Breast epithelium (tissue), 4 donors: Measurements from ENCODE around the gene ADAMTS5. TPM values are rescaled to one million over a fixed set of nuclear protein-coding genes. Genes with fewer than 3 reads are reported as not detected.

ENCODE experiments used
- DNase-seq, 2 donors: peaks; one replicate each; pipeline ENCODE4 v3.0.0-alpha.2; 2019; ENCODE audit warnings: low spot score in 2 of 2
- H3K27ac ChIP-seq, 2 donors: fragments of 200-600 bp; sonication (generic) in 1 of 2; one replicate each; pipeline ENCODE4 v1.5.1; 2016 to 2019; ENCODE audit warnings: mild to moderate bottlenecking in 1 of 2
- H3K27me3 ChIP-seq, 2 donors: fragments of 200-600 bp; sonication (generic) in 1 of 2; one replicate each; pipeline versions ENCODE4 v1.5.1 to v1.6.0; 2017 to 2019; ENCODE audit warnings: control low read depth in 1 of 2, mild to moderate bottlenecking in 1 of 2
- H3K36me3 ChIP-seq: fragments of 200-600 bp; one replicate; pipeline ENCODE4 v1.5.1; 2019
- H3K4me1 ChIP-seq, 2 donors: fragments of 200-600 bp; sonication (generic); one replicate each; pipeline ENCODE4 v1.5.1; 2016 to 2019; ENCODE audit warnings: control low read depth in 1 of 2
- H3K4me3 ChIP-seq, 3 donors: fragments of 200-600 bp; sonication (generic); 1 replicate in 2 of 3; 2 replicates in 1 of 3; pipeline ENCODE4 v1.5.1; 2016 to 2019; ENCODE audit warnings: mild to moderate bottlenecking in 3 of 3, moderate library complexity in 2 of 3
- H3K9me3 ChIP-seq, 2 donors: fragments of 200-600 bp; sonication (generic) in 1 of 2; one replicate each; pipeline ENCODE4 v1.5.1; 2016 to 2019; ENCODE audit warnings: control low read depth in 1 of 2
- POLR2A ChIP-seq: fragments of 450-650 bp; IDR thresholded peaks from one replicate; pipeline ENCODE4 v1.6.1; 2016; ENCODE audit warnings: antibody characterized with exemption, mild to moderate bottlenecking, moderate library complexity
- POLR2AphosphoS5 ChIP-seq, 3 donors: sonication (generic); formaldehyde crosslinking; IDR thresholded peaks; one replicate each; pipeline ENCODE4 v1.6.1; 2017; ENCODE audit warnings: antibody characterized with exemption in 3 of 3
- intact Hi-C: fragments of 100-400 bp; cut with DNase I; formaldehyde crosslinking; loops from one replicate; pipeline ENCODE4 v1.15.1; 2023; ENCODE audit warnings: low total_unique reads
- total RNA-seq, 3 donors: library from RNA; depleted of rRNA; stranded (reverse); fragments of >200 nt; gene quantifications; one replicate each; pipeline ENCODE4 v1.1.0, GENCODE V29; 2016
- TF ChIP-seq, protein P1 (sequence below), 3 donors: fragments of 450-650 bp; IDR thresholded peaks; one replicate each; pipeline ENCODE4 v1.5.1; 2016 to 2017; ENCODE audit warnings: antibody characterized with exemption in 3 of 3, mild to moderate bottlenecking in 3 of 3, moderate library complexity in 3 of 3

ADAMTS5 gene
- total RNA-seq, 3 donors from 2014 or later, result 14.8 to 89.3 (median 34.4) TPM

DNA sequence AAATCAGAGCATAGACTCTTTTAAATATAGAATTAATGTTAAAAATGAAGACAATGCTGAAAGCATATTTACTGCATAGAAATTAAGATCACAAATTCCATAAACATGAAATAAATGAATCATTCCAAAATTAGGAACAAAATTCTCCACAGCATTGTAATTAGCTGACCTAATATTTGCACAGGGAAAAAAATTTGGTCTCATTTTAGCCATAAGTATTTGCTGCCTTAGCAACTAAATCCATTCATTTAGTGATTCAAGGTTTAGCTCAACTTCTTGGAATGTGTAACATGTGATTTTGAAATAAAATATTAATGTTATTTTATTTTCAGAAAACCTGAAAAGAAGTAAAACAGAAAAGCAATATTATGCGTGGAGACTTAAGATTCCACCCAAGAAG lies 25.5 kb downstream of the ADAMTS5 start:
- TF ChIP-seq POLR2AphosphoS5 (IDR thresholded peaks at IDR 0.05) (no peak), POLR2A (no peak)
- TF ChIP-seq, protein P1, sequence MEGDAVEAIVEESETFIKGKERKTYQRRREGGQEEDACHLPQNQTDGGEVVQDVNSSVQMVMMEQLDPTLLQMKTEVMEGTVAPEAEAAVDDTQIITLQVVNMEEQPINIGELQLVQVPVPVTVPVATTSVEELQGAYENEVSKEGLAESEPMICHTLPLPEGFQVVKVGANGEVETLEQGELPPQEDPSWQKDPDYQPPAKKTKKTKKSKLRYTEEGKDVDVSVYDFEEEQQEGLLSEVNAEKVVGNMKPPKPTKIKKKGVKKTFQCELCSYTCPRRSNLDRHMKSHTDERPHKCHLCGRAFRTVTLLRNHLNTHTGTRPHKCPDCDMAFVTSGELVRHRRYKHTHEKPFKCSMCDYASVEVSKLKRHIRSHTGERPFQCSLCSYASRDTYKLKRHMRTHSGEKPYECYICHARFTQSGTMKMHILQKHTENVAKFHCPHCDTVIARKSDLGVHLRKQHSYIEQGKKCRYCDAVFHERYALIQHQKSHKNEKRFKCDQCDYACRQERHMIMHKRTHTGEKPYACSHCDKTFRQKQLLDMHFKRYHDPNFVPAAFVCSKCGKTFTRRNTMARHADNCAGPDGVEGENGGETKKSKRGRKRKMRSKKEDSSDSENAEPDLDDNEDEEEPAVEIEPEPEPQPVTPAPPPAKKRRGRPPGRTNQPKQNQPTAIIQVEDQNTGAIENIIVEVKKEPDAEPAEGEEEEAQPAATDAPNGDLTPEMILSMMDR (IDR thresholded peaks at IDR 0.05), result no peak
- H3K36me3 ChIP-seq, result no peaks in the 10 kb centered on the region
- no peak overlapping the region for H3K4me3 ChIP-seq
- H3K4me1 ChIP-seq, result peaks cover 0 to 3% of the 10 kb centered on the region in 2 donors
- no peaks in the 10 kb centered on the region for H3K27me3 ChIP-seq
- intact Hi-C loops, result no loop called here
- DNase-seq, result no peak
- H3K27ac ChIP-seq, result no peak overlapping the region
- no peaks in the 10 kb centered on the region for H3K9me3 ChIP-seq

DNA sequence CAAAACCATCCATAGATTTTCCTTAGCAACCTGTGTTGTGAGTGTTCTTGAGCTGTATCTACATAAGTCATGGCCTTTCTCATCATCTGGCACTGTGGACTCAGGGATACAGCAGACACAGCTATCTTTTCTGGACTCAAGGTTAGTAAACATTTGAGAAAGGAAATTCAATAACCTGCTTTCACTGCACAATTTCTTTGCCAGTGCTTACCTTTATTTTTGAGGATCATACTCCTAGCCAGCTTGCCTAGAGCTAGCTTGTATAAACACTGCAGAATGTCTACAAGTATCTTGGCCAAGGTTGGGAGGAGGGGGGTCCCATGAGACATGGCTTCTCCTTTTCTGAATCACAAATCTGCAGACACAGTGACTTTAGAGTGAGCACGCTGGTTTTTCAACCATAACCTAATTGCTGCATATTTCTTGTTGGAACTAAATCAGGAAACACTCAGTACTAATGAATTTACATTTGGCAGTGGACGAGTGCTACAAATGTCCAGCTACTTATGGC lies 27.2 kb downstream of the ADAMTS5 start:
- Histone ChIP-seq H3K27me3 (no peaks in the 10 kb centered on the region), H3K4me1 (no peaks in the 10 kb centered on the region), H3K36me3 (no peaks in the 10 kb centered on the region), H3K4me3 (no peak overlapping the region), H3K27ac (peak overlapping the region in 1 of 2 donors; percentile 26), H3K9me3 (no peaks in the 10 kb centered on the region)
- TF ChIP-seq POLR2A, result no peak
- TF ChIP-seq, protein P1 (IDR thresholded peaks at IDR 0.05), result no peak
- no peak for TF ChIP-seq POLR2AphosphoS5 (IDR thresholded peaks at IDR 0.05)
- intact Hi-C loops, result no loop called here
- no peak for DNase-seq

DNA sequence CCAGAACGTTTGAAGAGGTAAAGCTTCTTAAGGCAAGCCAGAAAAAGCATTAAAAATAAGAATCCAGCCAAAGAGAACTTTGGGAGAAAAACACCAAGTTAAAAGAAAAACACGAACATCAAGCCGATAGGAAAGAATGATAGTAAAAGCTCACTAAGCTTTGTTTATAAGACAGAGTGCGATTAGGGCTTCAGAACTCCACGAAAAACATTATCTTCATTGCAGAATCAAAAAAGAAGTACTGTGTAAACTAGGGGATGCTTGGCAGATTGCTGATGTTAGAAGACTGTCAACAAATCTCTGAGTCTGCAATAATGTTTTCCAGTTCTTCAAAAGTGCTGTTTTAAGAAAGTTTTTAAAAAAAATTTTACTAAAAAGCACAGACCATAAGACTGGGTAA lies 30.2 kb downstream of the ADAMTS5 start:
- DNase-seq, result no peak
- intact Hi-C loops, result no loop called here
- H3K27ac ChIP-seq, result no peak overlapping the region
- TF ChIP-seq POLR2A, result no peak
- TF ChIP-seq POLR2AphosphoS5 (IDR thresholded peaks at IDR 0.05), result no peak
- TF ChIP-seq, protein P1 (IDR thresholded peaks at IDR 0.05), result no peak
- H3K36me3 ChIP-seq, result no peaks in the 10 kb centered on the region
- no peaks in the 10 kb centered on the region for H3K4me1 ChIP-seq
- H3K27me3 ChIP-seq, result no peaks in the 10 kb centered on the region
- H3K4me3 ChIP-seq, result no peak overlapping the region
- no peaks in the 10 kb centered on the region for H3K9me3 ChIP-seq

DNA sequence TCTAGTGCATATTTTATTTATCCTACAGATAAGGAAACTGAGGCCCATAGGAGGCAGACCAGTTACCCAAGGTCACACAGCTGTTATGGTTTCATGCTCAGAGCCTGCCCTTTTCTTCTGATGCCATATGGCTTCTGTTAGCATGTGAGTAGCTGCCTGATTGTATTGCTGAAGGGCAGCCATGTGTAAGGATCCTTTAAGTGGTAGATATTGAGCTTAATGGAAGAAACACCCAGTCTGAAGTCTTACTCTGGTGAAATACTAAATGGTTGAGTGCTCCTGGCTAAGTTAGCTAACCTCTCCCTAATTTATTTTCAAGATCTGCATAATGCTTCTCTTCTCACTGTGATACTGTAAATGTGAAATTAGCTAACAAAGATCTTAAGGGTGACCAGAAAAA lies 30.9 kb downstream of the ADAMTS5 start:
- no peak for DNase-seq
- no peaks in the 10 kb centered on the region for H3K36me3 ChIP-seq
- H3K4me3 ChIP-seq, result no peak overlapping the region
- H3K9me3 ChIP-seq, result no peaks in the 10 kb centered on the region
- no peaks in the 10 kb centered on the region for H3K27me3 ChIP-seq
- no peaks in the 10 kb centered on the region for H3K4me1 ChIP-seq
- intact Hi-C loops, result no loop called here
- H3K27ac ChIP-seq, result no peak overlapping the region
- TF ChIP-seq, protein P1 (IDR thresholded peaks at IDR 0.05), result no peak
- no peak for TF ChIP-seq POLR2AphosphoS5 (IDR thresholded peaks at IDR 0.05)
- no peak for TF ChIP-seq POLR2A

DNA sequence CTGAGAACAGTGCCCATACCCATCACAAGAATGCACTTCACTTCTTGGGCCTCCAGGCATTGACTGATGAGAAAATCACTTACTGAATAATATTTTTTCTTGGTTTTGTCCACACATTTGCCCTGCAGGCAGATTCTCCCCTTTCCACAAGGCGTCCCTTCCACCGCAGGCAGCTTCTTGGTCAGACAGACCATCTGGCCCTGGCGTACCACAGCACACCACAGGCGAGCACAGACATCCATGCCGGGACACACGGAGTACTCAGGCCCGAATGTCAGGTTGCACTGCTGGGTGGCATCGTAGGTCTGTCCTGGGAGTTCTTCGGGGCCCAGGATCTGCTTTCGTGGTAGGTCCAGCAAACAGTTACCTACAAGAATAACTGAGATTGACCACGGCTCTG lies 32.5 kb downstream of the ADAMTS5 start:
- intact Hi-C loops, result no loop called here
- TF ChIP-seq POLR2AphosphoS5 (IDR thresholded peaks at IDR 0.05) (no peak), POLR2A (no peak)
- TF ChIP-seq, protein P1 (IDR thresholded peaks at IDR 0.05), result no peak
- Histone ChIP-seq H3K27me3 (no peaks in the 10 kb centered on the region), H3K27ac (peak overlapping the region in 1 of 2 donors; percentile 26), H3K4me3 (no peak overlapping the region), H3K36me3 (no peaks in the 10 kb centered on the region), H3K4me1 (no peaks in the 10 kb centered on the region), H3K9me3 (no peaks in the 10 kb centered on the region)
- DNase-seq, result no peak
